Suprapubic skin (tissue), 4 donors: ENCODE results near the gene DNM3.

Experiments
- EP300 ChIP-seq: sonication (generic); formaldehyde crosslinking; IDR thresholded peaks from one replicate; pipeline ENCODE4 v1.6.1; 2017; ENCODE audit warnings: antibody characterized with exemption
- POLR2A ChIP-seq, 2 donors: fragments of 450-650 bp; IDR thresholded peaks; one replicate each; pipeline ENCODE4 v1.6.1; 2017; ENCODE audit warnings: antibody characterized with exemption in 2 of 2, mild to moderate bottlenecking in 2 of 2, moderate library complexity in 2 of 2
- POLR2AphosphoS5 ChIP-seq, 3 donors: sonication (generic); formaldehyde crosslinking; IDR thresholded peaks; one replicate each; pipeline ENCODE4 v1.6.1; 2017; ENCODE audit warnings: antibody characterized with exemption in 3 of 3
- TF ChIP-seq, protein P1 (sequence below), 2 donors: fragments of 200-600 bp in 1 of 2; fragments of 450-650 bp in 1 of 2; sonication (generic) in 1 of 2; IDR thresholded peaks; one replicate each; pipeline ENCODE4 v1.5.1; 2016 to 2019; ENCODE audit warnings: antibody characterized with exemption in 2 of 2, mild to moderate bottlenecking in 1 of 2, moderate library complexity in 1 of 2

DNA sequence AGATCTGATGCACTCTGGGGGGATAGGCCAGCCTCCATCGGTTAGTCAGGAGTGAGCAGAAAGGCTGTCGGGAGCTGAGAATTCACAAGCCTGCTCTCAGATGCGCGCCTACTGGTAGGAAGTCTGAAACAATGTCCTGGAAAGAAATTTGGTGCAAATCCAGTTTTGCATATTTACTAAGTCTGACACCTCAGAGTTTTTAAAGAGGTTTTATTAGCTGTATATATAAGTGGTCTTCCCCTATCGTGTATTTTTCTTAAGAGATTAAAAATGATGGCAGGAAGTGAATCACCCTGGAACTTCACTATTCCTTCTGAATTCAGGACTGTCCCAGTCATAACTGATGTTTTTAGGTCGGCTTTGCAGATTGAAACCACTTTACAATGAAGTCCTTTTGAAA lies 479.4 kb downstream of the DNM3 start:
- TF ChIP-seq, protein P1, sequence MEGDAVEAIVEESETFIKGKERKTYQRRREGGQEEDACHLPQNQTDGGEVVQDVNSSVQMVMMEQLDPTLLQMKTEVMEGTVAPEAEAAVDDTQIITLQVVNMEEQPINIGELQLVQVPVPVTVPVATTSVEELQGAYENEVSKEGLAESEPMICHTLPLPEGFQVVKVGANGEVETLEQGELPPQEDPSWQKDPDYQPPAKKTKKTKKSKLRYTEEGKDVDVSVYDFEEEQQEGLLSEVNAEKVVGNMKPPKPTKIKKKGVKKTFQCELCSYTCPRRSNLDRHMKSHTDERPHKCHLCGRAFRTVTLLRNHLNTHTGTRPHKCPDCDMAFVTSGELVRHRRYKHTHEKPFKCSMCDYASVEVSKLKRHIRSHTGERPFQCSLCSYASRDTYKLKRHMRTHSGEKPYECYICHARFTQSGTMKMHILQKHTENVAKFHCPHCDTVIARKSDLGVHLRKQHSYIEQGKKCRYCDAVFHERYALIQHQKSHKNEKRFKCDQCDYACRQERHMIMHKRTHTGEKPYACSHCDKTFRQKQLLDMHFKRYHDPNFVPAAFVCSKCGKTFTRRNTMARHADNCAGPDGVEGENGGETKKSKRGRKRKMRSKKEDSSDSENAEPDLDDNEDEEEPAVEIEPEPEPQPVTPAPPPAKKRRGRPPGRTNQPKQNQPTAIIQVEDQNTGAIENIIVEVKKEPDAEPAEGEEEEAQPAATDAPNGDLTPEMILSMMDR (IDR thresholded peaks at IDR 0.05) = no peak
- no peak for TF ChIP-seq POLR2A (IDR thresholded peaks at IDR 0.05)
- TF ChIP-seq EP300 = no peak
- TF ChIP-seq POLR2AphosphoS5 (IDR thresholded peaks at IDR 0.05) = no peak
